ENCODE results near the gene ADO.

Gene ADO

GRCh38 chr10:62792261-62792660 is 12.3 kb upstream of the ADO start:
- no peak for DNase-seq (ENCODE audit: low spot score)

- no peak for DNase-seq (ENCODE audit: low spot score)
Measured at GRCh38 chr10:62794306-62794705, 10.2 kb upstream of the ADO start.

- DNase-seq (ENCODE audit: low spot score) = no peak
Measured at GRCh38 chr10:62795100-62795499, 9.4 kb upstream of the ADO start.

- DNase-seq (ENCODE audit: low spot score) = no peak
Measured at GRCh38 chr10:62795762-62796161, 8.8 kb upstream of the ADO start.

- DNase-seq (ENCODE audit: low spot score) = no peak
Measured at GRCh38 chr10:62796896-62797295, 7.6 kb upstream of the ADO start.

GRCh38 chr10:62801871-62802270 is 2.6 kb upstream of the ADO start:
- DNase-seq (ENCODE audit: low spot score) = no peak

- no peak for DNase-seq (ENCODE audit: low spot score)
Measured at GRCh38 chr10:62803724-62804355, 680 bp upstream of the ADO start.

GRCh38 chr10:62805231-62806099 is 945 bp downstream of the ADO start:
- DNase-seq (ENCODE audit: low spot score) = no peak

GRCh38 chr10:62806251-62806650 is 1.7 kb downstream of the ADO start:
- no peak for DNase-seq (ENCODE audit: low spot score)

GRCh38 chr10:62810156-62810902 is 5.8 kb downstream of the ADO start:
- no peak for DNase-seq (ENCODE audit: low spot score)

- DNase-seq (ENCODE audit: low spot score) = no peak
Measured at GRCh38 chr10:62811159-62811875, 6.8 kb downstream of the ADO start.

- DNase-seq (ENCODE audit: low spot score) = no peak
Measured at GRCh38 chr10:62812672-62813439, 8.3 kb downstream of the ADO start.

GRCh38 chr10:62813453-62813852 is 8.9 kb downstream of the ADO start:
- DNase-seq (ENCODE audit: low spot score) = no peak

- no peak for DNase-seq (ENCODE audit: low spot score)
Measured at GRCh38 chr10:62813981-62814380, 9.5 kb downstream of the ADO start.

- DNase-seq (ENCODE audit: low spot score) = no peak
Measured at GRCh38 chr10:62814756-62815380, 10.3 kb downstream of the ADO start.

GRCh38 chr10:62815381-62816075 is 11.0 kb downstream of the ADO start:
- DNase-seq (ENCODE audit: low spot score) = no peak

GRCh38 chr10:62816076-62816330 is 11.5 kb downstream of the ADO start:
- no peak for DNase-seq (ENCODE audit: low spot score)

GRCh38 chr10:62816331-62817120 is 12.0 kb downstream of the ADO start, which contains the start of gene EGR2:
TSS of gene EGR2 (minus strand) at chr10:62816366. CDS start at chr10:62816029, 337 bp downstream.
- peak; percentile 95 for DNase-seq (ENCODE audit: low spot score)

GRCh38 chr10:62817121-62817765 is 12.7 kb downstream of the ADO start:
- DNase-seq (ENCODE audit: low spot score) = peak; percentile 63

Data from globus pallidus (tissue), 1 donor.